HEK293T (cell line): ENCODE data around the gene MBD3L2B.
"Not testable (repeated sequence)": the region's sequence is repeated elsewhere in the genome, so short reads cannot be mapped to it uniquely, and the experiment has no call there.

ENCODE experiments used
- CTCF ChIA-PET: fragments of 350-600 bp; formaldehyde crosslinking; extraction: SDS; loops from one replicate; lab custom pipeline; 2021; ENCODE audit warnings: antibody characterized with exemption, inconsistent platforms; lab: Yijun Ruan, JAX
- POLR2A ChIA-PET: fragments of 350-600 bp; formaldehyde crosslinking; extraction: SDS; loops from one replicate; lab custom pipeline; 2020; ENCODE audit warnings: antibody characterized with exemption, inconsistent platforms; lab: Yijun Ruan, JAX
- DNase-seq: peaks from one replicate; pipeline ENCODE4 v3.0.0; 2012; ENCODE audit warnings: mixed read lengths; ENCODE audit errors: extremely low spot score
- ARNT ChIP-seq: fragments of 450-650 bp; IDR thresholded peaks from 2 replicates; pipeline ENCODE4 v1.6.1; 2017; ENCODE audit warnings: mild to moderate bottlenecking
- BHLHE40 ChIP-seq: fragments of 450-650 bp; IDR thresholded peaks from 2 replicates; pipeline ENCODE4 v1.6.1; 2016; ENCODE audit warnings: mild to moderate bottlenecking, moderate library complexity, borderline replicate concordance
- CTBP1 ChIP-seq: fragments of 450-650 bp; IDR thresholded peaks from 2 replicates; pipeline ENCODE4 v1.6.1; 2016; ENCODE audit warnings: borderline replicate concordance
- ELF4 ChIP-seq: fragments of 450-650 bp; IDR thresholded peaks from 2 replicates; pipeline ENCODE4 v1.6.1; 2017; ENCODE audit warnings: antibody characterized with exemption
- FOXA1 ChIP-seq: fragments of 450-650 bp; IDR thresholded peaks from 2 replicates; pipeline ENCODE4 v1.6.1; 2016; ENCODE audit warnings: mild to moderate bottlenecking
- FOXM1 ChIP-seq: fragments of 450-650 bp; IDR thresholded peaks from 2 replicates; pipeline ENCODE4 v1.6.1; 2017; ENCODE audit warnings: mild to moderate bottlenecking, borderline replicate concordance
- L3MBTL2 ChIP-seq: fragments of 450-650 bp; conservative IDR thresholded peaks from 2 replicates; pipeline ENCODE4 v1.6.1; 2016; ENCODE audit warnings: mild to moderate bottlenecking
- LEF1 ChIP-seq: fragments of 450-650 bp; IDR thresholded peaks from 2 replicates; pipeline ENCODE4 v1.6.1; 2017; ENCODE audit warnings: mild to moderate bottlenecking, borderline replicate concordance
- SUZ12 ChIP-seq: fragments of 450-650 bp; IDR thresholded peaks from 2 replicates; pipeline ENCODE4 v1.6.1; 2016; ENCODE audit warnings: mild to moderate bottlenecking
- TARDBP ChIP-seq: fragments of 450-650 bp; IDR thresholded peaks from 2 replicates; pipeline ENCODE4 v1.6.1; 2016

MBD3L2B gene

GRCh38 chr19:7063339-7063738 lies 42.1 kb upstream of the MBD3L2B start:
- ChIA-PET POLR2A (interaction anchor here (1.0 kb wide), 1 partner anchor 36 kb away, joined by 4 read pairs; no protein-coding TSS in a partner anchor), CTCF (no interaction called here)
- TF ChIP-seq TARDBP (no peak), FOXM1 (no peak), CTBP1 (no peak), LEF1 (no peak), ELF4 (no peak), FOXA1 (no peak), BHLHE40 (no peak), ARNT (no peak), SUZ12 (no peak), L3MBTL2 (no peak)
- DNase-seq: no peak

DNA sequence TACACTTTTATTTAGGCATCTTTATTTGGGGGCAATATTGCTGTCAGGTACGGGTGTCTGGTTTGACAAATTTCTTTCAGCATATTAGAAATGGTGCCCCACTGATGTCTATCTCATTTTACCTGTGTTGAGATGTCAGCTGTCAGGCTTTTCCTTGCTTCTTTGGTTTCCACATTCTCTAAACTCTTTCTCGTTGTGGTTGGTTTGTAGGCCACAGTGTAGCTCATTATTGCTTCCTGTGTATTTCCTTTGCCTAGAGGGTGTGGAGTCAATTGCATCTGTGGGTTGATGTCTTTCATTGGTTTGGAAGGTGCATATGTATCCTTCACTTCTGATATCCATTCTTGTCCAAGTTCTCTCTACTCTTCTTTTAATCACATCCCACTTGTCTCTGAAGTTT lies 38.7 kb upstream of the MBD3L2B start:
- CTCF ChIA-PET, DNase-seq, POLR2A ChIA-PET: not testable (repeated sequence)

DNA sequence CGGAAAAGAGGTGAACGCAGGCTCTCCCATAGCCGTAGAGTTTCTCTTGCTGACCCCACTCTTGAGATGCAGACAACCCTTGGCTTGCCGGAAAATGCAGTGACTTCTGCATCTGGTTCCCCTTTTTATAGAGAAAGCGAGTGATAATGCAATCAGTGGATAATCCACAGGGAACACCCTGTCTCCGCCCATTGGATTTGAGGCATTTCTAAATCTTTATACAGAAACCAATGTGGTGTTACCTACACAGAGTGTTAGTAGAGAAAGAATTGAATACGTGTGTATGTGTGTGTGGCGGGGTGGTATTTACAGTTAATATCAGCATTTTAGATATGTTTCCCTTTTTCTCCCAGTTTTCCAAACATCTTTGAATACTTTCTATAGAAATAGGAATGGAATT lies 37.3 kb upstream of the MBD3L2B start, which contains the start of gene MBD3L3:
Gene MBD3L3, minus strand, starts transcription at position 101 of the 400 bp plus-strand sequence. Its CDS starts 71 bp downstream, at position 30.
- DNase-seq, CTCF ChIA-PET, POLR2A ChIA-PET: not testable (repeated sequence)

GRCh38 chr19:7056371-7056770 lies 35.1 kb upstream of the MBD3L2B start:
- DNase-seq, POLR2A ChIA-PET, CTCF ChIA-PET: not testable (repeated sequence)

DNA sequence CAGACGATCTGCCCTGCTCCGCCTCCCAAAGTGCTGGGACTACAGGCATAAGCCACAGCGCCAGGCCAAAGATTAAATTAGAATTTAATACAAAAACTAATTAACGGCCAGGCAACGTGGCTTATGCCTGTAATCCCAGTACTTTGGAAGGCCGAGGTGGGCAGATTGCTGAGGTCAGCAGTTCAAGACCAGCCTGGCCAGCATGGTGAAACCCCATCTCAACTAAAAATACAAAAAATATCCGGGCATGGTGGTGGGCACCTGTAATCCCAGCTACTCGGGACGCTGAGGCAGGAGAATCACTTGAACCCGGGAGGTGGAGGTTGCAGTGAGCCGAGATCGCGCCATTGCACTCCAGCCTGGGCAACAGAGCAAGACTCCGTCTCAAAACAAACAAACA lies 34.4 kb upstream of the MBD3L2B start:
- CTCF ChIA-PET, DNase-seq, POLR2A ChIA-PET: not testable (repeated sequence)

DNA sequence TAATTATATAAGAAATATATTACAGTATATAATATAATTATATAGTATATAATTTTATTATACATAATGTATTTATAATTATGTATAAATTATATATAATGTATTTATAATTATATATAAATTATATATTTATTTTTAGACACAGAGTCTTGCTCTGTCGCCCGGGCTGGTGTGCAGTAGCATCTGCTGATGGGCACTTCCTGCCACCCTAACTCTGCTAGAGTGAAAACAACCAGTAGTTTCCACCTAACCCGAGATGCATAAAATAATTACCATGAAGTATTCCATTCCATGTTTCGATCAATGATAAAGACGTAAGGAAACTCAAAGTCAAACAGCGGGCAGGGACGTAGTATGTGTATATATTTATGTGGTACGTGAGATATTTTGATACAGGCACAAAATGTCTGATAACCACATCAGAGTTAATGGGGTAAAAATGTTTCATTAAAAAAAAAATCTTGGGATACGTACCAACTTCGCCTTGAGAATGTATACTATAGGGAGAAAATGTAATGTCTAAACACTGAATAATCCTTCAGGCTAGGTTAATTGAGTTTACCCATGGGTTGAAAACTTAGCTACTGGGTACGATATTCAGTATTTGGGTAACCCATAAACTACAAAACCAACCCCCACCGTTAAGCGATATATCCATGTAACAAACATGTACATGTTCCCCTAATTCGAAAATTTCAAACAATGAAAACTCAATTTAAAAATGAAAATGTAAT lies 33.6 kb upstream of the MBD3L2B start:
- POLR2A ChIA-PET, CTCF ChIA-PET: not testable (repeated sequence)

GRCh38 chr19:7052896-7053295 lies 31.7 kb upstream of the MBD3L2B start:
- CTCF ChIA-PET, POLR2A ChIA-PET, DNase-seq: not testable (repeated sequence)

More for the DNA sequence above, 33.6 kb upstream of the MBD3L2B start:
- not testable (repeated sequence) for DNase-seq

DNA sequence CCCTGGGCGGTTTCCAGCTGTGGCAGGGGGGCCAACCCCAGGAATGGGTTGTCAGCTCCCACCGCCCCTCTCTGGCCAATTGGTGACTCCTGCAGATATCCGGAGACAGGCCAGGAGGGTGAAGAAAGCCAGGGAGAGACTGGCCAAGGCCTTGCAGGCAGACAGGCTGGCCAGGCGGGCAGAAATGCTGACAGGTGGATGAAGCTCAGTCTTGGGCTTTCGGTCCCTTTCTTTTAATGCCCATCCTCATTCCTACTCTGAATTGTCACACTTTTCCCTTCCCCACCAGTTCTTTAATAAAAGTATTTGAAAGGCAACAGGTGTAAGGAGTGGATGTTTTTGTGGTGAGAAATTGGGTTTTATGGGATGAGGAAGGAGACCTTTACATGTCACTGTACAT lies 30.2 kb upstream of the MBD3L2B start:
- CTCF ChIA-PET, POLR2A ChIA-PET, DNase-seq: not testable (repeated sequence)

- CTCF ChIA-PET, POLR2A ChIA-PET, DNase-seq: not testable (repeated sequence)
Measured at GRCh38 chr19:7049021-7049420, 27.8 kb upstream of the MBD3L2B start, which contains the start of gene MBD3L2. Gene MBD3L2 (plus strand): TSS chr19:7049321. CDS start chr19:7049374, 53 bp downstream.

DNA sequence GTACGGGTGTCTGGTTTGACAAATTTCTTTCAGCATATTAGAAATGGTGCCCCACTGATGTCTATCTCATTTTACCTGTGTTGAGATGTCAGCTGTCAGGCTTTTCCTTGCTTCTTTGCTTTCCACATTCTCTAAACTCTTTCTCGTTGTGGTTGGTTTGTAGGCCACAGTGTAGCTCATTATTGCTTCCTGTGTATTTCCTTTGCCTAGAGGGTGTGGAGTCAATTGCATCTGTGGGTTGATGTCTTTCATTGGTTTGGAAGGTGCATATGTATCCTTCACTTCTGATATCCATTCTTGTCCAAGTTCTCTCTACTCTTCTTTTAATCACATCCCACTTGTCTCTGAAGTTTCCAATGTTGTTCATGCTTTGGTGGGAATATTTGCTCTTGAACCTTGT lies 20.3 kb upstream of the MBD3L2B start:
- DNase-seq, CTCF ChIA-PET, POLR2A ChIA-PET: not testable (repeated sequence)

DNA sequence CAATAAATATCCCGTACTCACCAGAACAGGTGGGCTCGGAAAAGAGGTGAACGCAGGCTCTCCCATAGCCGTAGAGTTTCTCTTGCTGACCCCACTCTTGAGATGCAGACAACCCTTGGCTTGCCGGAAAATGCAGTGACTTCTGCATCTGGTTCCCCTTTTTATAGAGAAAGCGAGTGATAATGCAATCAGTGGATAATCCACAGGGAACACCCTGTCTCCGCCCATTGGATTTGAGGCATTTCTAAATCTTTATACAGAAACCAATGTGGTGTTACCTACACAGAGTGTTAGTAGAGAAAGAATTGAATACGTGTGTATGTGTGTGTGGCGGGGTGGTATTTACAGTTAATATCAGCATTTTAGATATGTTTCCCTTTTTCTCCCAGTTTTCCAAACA lies 18.8 kb upstream of the MBD3L2B start, which contains the start of gene MBD3L4:
Gene MBD3L4, minus strand, starts transcription at position 101 of the 400 bp plus-strand sequence. Its CDS starts 35 bp downstream, at position 66.
- POLR2A ChIA-PET, DNase-seq, CTCF ChIA-PET: not testable (repeated sequence)

GRCh38 chr19:7030278-7030677 lies 9.0 kb upstream of the MBD3L2B start, which contains the start of gene MBD3L5:
Gene MBD3L5 (plus strand): TSS chr19:7030578. CDS start chr19:7030612, 34 bp downstream.
- POLR2A ChIA-PET: interaction anchor here (0.6 kb wide), 1 partner anchor 39 kb away, joined by 3 read pairs; the partner anchor contains the start of gene ZNF557
- DNase-seq, CTCF ChIA-PET: not testable (repeated sequence)

GRCh38 chr19:7028790-7029189 lies 7.6 kb upstream of the MBD3L2B start:
- POLR2A ChIA-PET, CTCF ChIA-PET, DNase-seq: not testable (repeated sequence)
